Transverse colon (tissue), 3 donors: ENCODE results near the gene PRXL2C.

Experiments
- CTCF ChIP-seq, 5 experiments: fragments of 200-600 bp in 3 of 5; fragments of 450-650 bp in 2 of 5; sonication (generic) in 3 of 5; IDR thresholded peaks; 1 replicate in 2 of 5; 2 replicates in 3 of 5; pipeline ENCODE4 v1.5.1; 2016 to 2017; ENCODE audit warnings: antibody characterized with exemption in 5 of 5, inconsistent platforms in 3 of 5, mild to moderate bottlenecking in 2 of 5, moderate library complexity in 1 of 5
- EP300 ChIP-seq: sonication (generic); formaldehyde crosslinking; IDR thresholded peaks from one replicate; pipeline ENCODE4 v1.6.1; 2017; ENCODE audit warnings: antibody characterized with exemption, low read depth

- TF ChIP-seq CTCF (IDR thresholded peaks at IDR 0.05) (no peak), EP300 (no peak)
Measured at GRCh38 chr9:96646081-96646991, 8.8 kb downstream of the PRXL2C start.
